GM10248 (cell line): ENCODE results near the gene GBP2.

Experiments
- CTCF ChIA-PET: fragments of 300-600 bp; sonication (Branson Sonifier 250); formaldehyde crosslinking; extraction: SDS; loops from one replicate; lab custom pipeline; 2021; ENCODE audit warnings: antibody characterized with exemption; lab: Yijun Ruan, JAX
- POLR2A ChIA-PET: fragments of 350-650 bp; sonication (Branson Sonifier 250); formaldehyde crosslinking; extraction: SDS; loops from one replicate; lab custom pipeline; 2020; ENCODE audit warnings: antibody characterized with exemption; lab: Yijun Ruan, JAX
- DNase-seq: peaks from one replicate; pipeline ENCODE4 v3.0.0; 2012; ENCODE audit errors: extremely low spot score
- CTCF ChIP-seq: IDR thresholded peaks from 2 replicates; pipeline ENCODE4 v1.5.1; 2012; ENCODE audit warnings: mild to moderate bottlenecking, low read depth; ENCODE audit errors: extremely low read depth, missing control alignments, control extremely low read depth

The GBP2 gene, protein sequence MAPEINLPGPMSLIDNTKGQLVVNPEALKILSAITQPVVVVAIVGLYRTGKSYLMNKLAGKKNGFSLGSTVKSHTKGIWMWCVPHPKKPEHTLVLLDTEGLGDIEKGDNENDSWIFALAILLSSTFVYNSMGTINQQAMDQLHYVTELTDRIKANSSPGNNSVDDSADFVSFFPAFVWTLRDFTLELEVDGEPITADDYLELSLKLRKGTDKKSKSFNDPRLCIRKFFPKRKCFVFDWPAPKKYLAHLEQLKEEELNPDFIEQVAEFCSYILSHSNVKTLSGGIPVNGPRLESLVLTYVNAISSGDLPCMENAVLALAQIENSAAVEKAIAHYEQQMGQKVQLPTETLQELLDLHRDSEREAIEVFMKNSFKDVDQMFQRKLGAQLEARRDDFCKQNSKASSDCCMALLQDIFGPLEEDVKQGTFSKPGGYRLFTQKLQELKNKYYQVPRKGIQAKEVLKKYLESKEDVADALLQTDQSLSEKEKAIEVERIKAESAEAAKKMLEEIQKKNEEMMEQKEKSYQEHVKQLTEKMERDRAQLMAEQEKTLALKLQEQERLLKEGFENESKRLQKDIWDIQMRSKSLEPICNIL

GRCh38 chr1:89125913-89126580 is at the start of gene GBP2:
Gene GBP2 (minus strand): TSS chr1:89126114. CDS start chr1:89121966, 4,148 bp downstream.
- ChIA-PET POLR2A (interaction anchor here (0.6 kb wide), 1 partner anchor 126 kb away, joined by 11 read pairs; no protein-coding TSS in a partner anchor), CTCF (interaction anchor here (1.2 to 1.5 kb wide), 5 partner anchors 9 to 112 kb away, joined by 3 to 5 read pairs (median 3); partner anchors contain the start of gene GBP3)
- TF ChIP-seq CTCF: no peak
- DNase-seq: peak; percentile 58

DNA sequence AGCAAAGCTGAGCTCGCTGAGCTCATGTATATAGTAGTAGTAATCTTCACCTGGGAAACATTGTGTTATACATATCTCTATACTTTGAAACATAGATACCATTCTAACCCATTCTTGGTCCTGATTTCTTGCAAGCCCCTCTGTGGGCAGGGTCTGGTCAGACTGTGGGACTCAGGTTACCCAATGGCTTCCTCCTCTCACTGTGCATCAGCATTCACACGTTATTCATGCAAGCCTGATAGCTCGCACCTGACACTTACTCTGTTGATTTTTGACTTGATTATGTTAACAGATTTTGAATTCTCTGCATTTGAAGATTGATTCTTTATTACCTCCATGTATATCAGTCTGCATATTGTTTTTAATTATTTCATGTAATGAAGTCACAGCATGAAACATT is 48.6 kb upstream of the GBP2 start:
- no peak for DNase-seq
- POLR2A ChIA-PET: no interaction called here
- CTCF ChIA-PET: interaction anchor here (1.3 kb wide), 1 partner anchor 24 kb away, joined by 4 read pairs; the partner anchor contains the start of gene GBP4
- TF ChIP-seq CTCF: no peak

- CTCF ChIA-PET: interaction anchor here (0.8 kb wide), 1 partner anchor 14 kb away, joined by 3 read pairs; no protein-coding TSS in a partner anchor
- no peak for TF ChIP-seq CTCF
- DNase-seq: no peak
- POLR2A ChIA-PET: no interaction called here
Observed at GRCh38 chr1:89172468-89173143, 46.7 kb upstream of the GBP2 start.

DNA sequence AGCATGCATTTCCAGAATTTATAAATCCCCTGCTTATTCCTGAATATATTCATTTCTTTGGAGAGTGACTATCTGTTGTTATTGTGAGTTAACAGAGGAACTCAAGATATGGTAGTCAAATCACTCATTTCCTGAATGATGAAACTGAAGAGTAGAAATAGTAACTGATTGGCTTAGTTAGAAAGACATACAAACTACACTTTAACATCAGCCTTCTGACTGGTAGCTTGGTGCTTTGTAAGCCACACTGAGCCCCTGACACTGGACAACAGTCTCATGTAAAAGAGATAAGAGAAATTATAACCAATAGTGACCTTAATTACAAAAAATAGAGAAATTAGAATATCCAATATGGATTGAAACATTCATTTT is 45.1 kb upstream of the GBP2 start:
- POLR2A ChIA-PET: no interaction called here

GRCh38 chr1:89170170-89171066 is 44.5 kb upstream of the GBP2 start:
- TF ChIP-seq CTCF: no peak
- DNase-seq: no peak
- POLR2A ChIA-PET: no interaction called here
- CTCF ChIA-PET: no interaction called here

More for the DNA sequence above, 45.1 kb upstream of the GBP2 start:
- CTCF ChIA-PET: interaction anchor here (1.0 kb wide), 1 partner anchor 12 kb away, joined by 3 read pairs; no protein-coding TSS in a partner anchor
- DNase-seq: peak; percentile 14
- no peak for TF ChIP-seq CTCF
